SK-N-SH (cell line): ENCODE data around the gene SETD3. TPM values are rescaled to one million over a fixed set of nuclear protein-coding genes. Genes with fewer than 3 reads are reported as not detected.

ENCODE experiments used
- CTCF ChIA-PET: fragments of 300-600, 350-600 bp; formaldehyde crosslinking; extraction: SDS; loops from one replicate; lab custom pipeline; 2021; lab: Yijun Ruan, JAX
- POLR2A ChIA-PET: fragments of 350-600 bp; sonication (Branson Sonifier 250); formaldehyde crosslinking; extraction: SDS; loops from one replicate; lab custom pipeline; 2020; ENCODE audit warnings: antibody characterized with exemption, inconsistent platforms; lab: Yijun Ruan, JAX
- DNase-seq: peaks from one replicate; pipeline ENCODE4 v3.0.0; 2012
- H2AFZ ChIP-seq: fragments of 200-600 bp; sonication (generic); 2 replicates; pipeline ENCODE4 v1.8.1; 2016; ENCODE audit warnings: antibody characterized with exemption, mild to moderate bottlenecking, low read depth
- H3F3A ChIP-seq: fragments of 200-600 bp; sonication (generic); replicated peaks from 2 replicates; pipeline ENCODE3; 2016; ENCODE audit warnings: antibody characterized with exemption, mild to moderate bottlenecking; ENCODE audit not compliant: insufficient read depth
- H3K27ac ChIP-seq, 2 experiments: fragments of 200-500 bp in 1 of 2; fragments of 200-600 bp in 1 of 2; sonication (Bioruptor generic) in 1 of 2; sonication (generic), shearing (Covaris generic) in 1 of 2; 2 replicates each; pipeline versions ENCODE4 v1.5.1 to v1.6.1; 2014 to 2016; ENCODE audit warnings: low read depth in 2 of 2, inconsistent platforms in 1 of 2, low read length in 1 of 2, mild to moderate bottlenecking in 1 of 2, mixed read lengths in 1 of 2
- H3K27me3 ChIP-seq: fragments of 200-600 bp; sonication (generic), shearing (Covaris generic); 2 replicates; pipeline ENCODE4 v1.6.1; 2016; ENCODE audit warnings: mixed run types; ENCODE audit not compliant: insufficient read depth
- H3K36me3 ChIP-seq, 2 experiments: fragments of 200-500 bp in 1 of 2; fragments of 200-600 bp in 1 of 2; sonication (Bioruptor generic) in 1 of 2; sonication (generic) in 1 of 2; replicated peaks in 1 of 2; 2 replicates each; pipeline versions ENCODE3 to v1.5.1; 2014 to 2016; ENCODE audit warnings: low read length in 1 of 2, mild to moderate bottlenecking in 1 of 2; ENCODE audit not compliant: insufficient read depth in 2 of 2, control insufficient read depth in 1 of 2
- H3K4me1 ChIP-seq, 2 experiments: fragments of 200-500 bp in 1 of 2; fragments of 200-600 bp in 1 of 2; sonication (Bioruptor generic) in 1 of 2; sonication (generic), shearing (Covaris generic) in 1 of 2; 2 replicates each; pipeline versions ENCODE4 v1.5.1 to v1.6.1; 2014 to 2016; ENCODE audit warnings: low read depth in 1 of 2, low read length in 1 of 2, mixed run types in 1 of 2; ENCODE audit not compliant: insufficient read depth in 2 of 2, control insufficient read depth in 1 of 2
- H3K4me2 ChIP-seq: fragments of 200-600 bp; sonication (generic), shearing (Covaris generic); 2 replicates; pipeline ENCODE4 v1.6.1; 2017; ENCODE audit warnings: mixed run types
- H3K4me3 ChIP-seq, 2 experiments: fragments of 200-500 bp in 1 of 2; fragments of 200-600 bp in 1 of 2; sonication (Bioruptor generic) in 1 of 2; sonication (generic), shearing (Covaris generic) in 1 of 2; 2 replicates each; pipeline versions ENCODE4 v1.5.1 to v1.8.1; 2014 to 2016; ENCODE audit warnings: low read depth in 2 of 2, inconsistent platforms in 1 of 2, low read length in 1 of 2, mild to moderate bottlenecking in 1 of 2, mixed read lengths in 1 of 2, moderate library complexity in 1 of 2
- H3K79me2 ChIP-seq: fragments of 200-600 bp; sonication (generic); 2 replicates; pipeline ENCODE4 v1.8.1; 2017; ENCODE audit warnings: mild to moderate bottlenecking; ENCODE audit not compliant: insufficient read depth
- H3K9ac ChIP-seq: fragments of 200-600 bp; sonication (generic); 2 replicates; pipeline ENCODE4 v1.6.1; 2017; ENCODE audit warnings: mixed run types
- H3K9me2 ChIP-seq: fragments of 200-600 bp; sonication (generic); 2 replicates; pipeline ENCODE4 v1.6.1; 2017; ENCODE audit warnings: mixed run types
- H3K9me3 ChIP-seq: fragments of 200-600 bp; sonication (generic); 2 replicates; pipeline ENCODE4 v1.6.1; 2017; ENCODE audit warnings: mixed run types, mild to moderate bottlenecking, moderate library complexity
- H4K20me1 ChIP-seq: fragments of 200-600 bp; sonication (generic); 2 replicates; pipeline ENCODE4 v1.6.1; 2017; ENCODE audit warnings: mild to moderate bottlenecking, mixed run types; ENCODE audit not compliant: insufficient read depth
- ELF1 ChIP-seq: IDR thresholded peaks from 2 replicates; pipeline ENCODE4 v1.4.0; 2012
- EP300 ChIP-seq, 2 experiments: IDR thresholded peaks; 2 replicates each; pipeline versions ENCODE4 v1.4.0 to v1.6.1; 2012; ENCODE audit warnings: borderline replicate concordance in 1 of 2, low read depth in 1 of 2, low read length in 1 of 2
- EZH2phosphoT487 ChIP-seq: fragments of 200-600 bp; sonication (generic); IDR thresholded peaks from 2 replicates; pipeline ENCODE4 v1.6.1; 2017; ENCODE audit warnings: low read depth, mixed run types, mild to moderate bottlenecking, antibody characterized with exemption, moderate library complexity, borderline replicate concordance
- FOSL2 ChIP-seq: IDR thresholded peaks from 2 replicates; pipeline ENCODE4 v1.4.0; 2012; ENCODE audit warnings: low read depth, mild to moderate bottlenecking, moderate library complexity, borderline replicate concordance
- FOXJ3 ChIP-seq: sonication (generic); formaldehyde crosslinking; IDR thresholded peaks from 2 replicates; pipeline ENCODE4 v1.5.1; 2020; ENCODE audit warnings: mild to moderate bottlenecking, missing genetic modification reagents
- FOXM1 ChIP-seq: IDR thresholded peaks from 2 replicates; pipeline ENCODE4 v1.4.0; 2012; ENCODE audit warnings: low read depth, mild to moderate bottlenecking
- GABPA ChIP-seq: IDR thresholded peaks from 2 replicates; pipeline ENCODE4 v1.4.0; 2012; ENCODE audit warnings: low read depth, mild to moderate bottlenecking
- JUND ChIP-seq: IDR thresholded peaks from 2 replicates; pipeline ENCODE4 v1.4.0; 2012
- MAX ChIP-seq: IDR thresholded peaks from 2 replicates; pipeline ENCODE4 v1.4.0; 2012; ENCODE audit warnings: low read depth
- MXI1 ChIP-seq: IDR thresholded peaks from 2 replicates; pipeline ENCODE4 v1.6.1; 2012; ENCODE audit warnings: mild to moderate bottlenecking, low read depth, low read length, improper control_type of control experiment
- NFIC ChIP-seq: IDR thresholded peaks from 2 replicates; pipeline ENCODE4 v1.4.0; 2012; ENCODE audit warnings: borderline replicate concordance
- POLR2AphosphoS5 ChIP-seq: IDR thresholded peaks from 2 replicates; pipeline ENCODE4 v1.6.1; 2012; ENCODE audit warnings: low read depth, low read length
- RFX5 ChIP-seq: IDR thresholded peaks from 2 replicates; pipeline ENCODE4 v1.6.1; 2012; ENCODE audit warnings: mild to moderate bottlenecking, improper control_type of control experiment, low read length
- TAF1 ChIP-seq: IDR thresholded peaks from 2 replicates; pipeline ENCODE4 v1.6.1; 2012; ENCODE audit warnings: low read depth, mild to moderate bottlenecking, low read length, moderate library complexity, borderline replicate concordance
- TCF12 ChIP-seq: IDR thresholded peaks from 2 replicates; pipeline ENCODE4 v1.4.0; 2012
- TEAD4 ChIP-seq: IDR thresholded peaks from 2 replicates; pipeline ENCODE4 v1.4.0; 2012; ENCODE audit warnings: mild to moderate bottlenecking, borderline replicate concordance; ENCODE audit not compliant: insufficient read depth
- USF1 ChIP-seq: IDR thresholded peaks from 2 replicates; pipeline ENCODE4 v1.4.0; 2012; ENCODE audit warnings: low read depth, borderline replicate concordance
- YY1 ChIP-seq: IDR thresholded peaks from 2 replicates; pipeline ENCODE4 v1.4.0; 2012; ENCODE audit warnings: low read depth, mild to moderate bottlenecking
- WGBS: methylation state at CpG from one replicate; pipeline ENCODE4 v1.1.6; 2017; ENCODE audit warnings: low lambda C conversion rate; 5-methylcytosine and 5-hydroxymethylcytosine counted together
- polyA plus RNA-seq, 3 experiments: library from polyadenylated mRNA; depleted of rRNA; stranded (reverse); fragments of >200 nt; gene quantifications; 2 replicates each; pipeline ENCODE4 v1.2.3, GENCODE V29; 2012
- TF ChIP-seq, protein P1 (sequence below): IDR thresholded peaks from 2 replicates; pipeline ENCODE4 v1.4.0; 2012; ENCODE audit warnings: low read depth, borderline replicate concordance
- TF ChIP-seq, protein P2 (sequence below): fragments of 150-350 bp; IDR thresholded peaks from 2 replicates; pipeline ENCODE4 v1.6.1; 2016; ENCODE audit warnings: mild to moderate bottlenecking, low read depth, low read length

Gene SETD3
- polyA plus RNA-seq, 1 of the 3 experiments (the other 2 are of a cell fraction) = 19.1 TPM

DNA sequence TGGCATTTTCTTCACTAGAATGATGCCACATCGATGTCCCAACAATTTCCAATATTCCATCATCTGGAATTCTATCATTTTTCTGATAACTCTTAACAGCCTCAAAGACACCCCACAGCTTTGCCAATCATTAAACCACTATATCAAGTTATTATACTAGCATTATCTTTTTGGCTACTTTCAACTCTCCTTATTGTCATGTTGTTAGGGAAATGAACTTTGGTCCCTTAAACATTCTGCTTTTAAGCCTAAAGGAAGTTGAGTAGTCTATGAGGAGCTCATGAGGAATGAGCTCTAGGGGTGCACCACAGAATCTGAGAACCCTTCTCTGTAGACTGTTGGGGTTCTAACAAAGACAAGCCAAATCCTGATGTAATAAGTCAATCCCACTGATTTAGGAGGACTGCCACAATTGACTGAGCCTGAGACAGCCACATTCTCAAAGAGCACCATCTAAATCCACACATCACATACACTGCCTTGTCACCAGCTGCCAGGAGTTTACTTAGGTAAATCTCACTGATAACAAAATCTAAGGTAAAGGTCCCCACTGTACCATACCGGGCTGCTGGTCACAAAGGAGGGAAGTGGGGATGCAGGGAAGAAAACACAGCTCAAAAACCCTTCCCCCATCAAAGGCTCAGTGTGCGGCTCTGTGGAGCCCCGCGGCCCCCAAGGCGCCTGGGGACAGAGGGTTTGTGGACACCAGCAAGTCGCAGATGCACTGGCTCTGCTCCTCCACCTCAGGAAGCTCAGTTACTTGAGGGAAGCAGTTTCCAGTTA is 58.2 kb downstream of the SETD3 start:
- Histone ChIP-seq H3F3A (peaks cover 2% of the 10 kb centered on the region), H3K4me1 (no peaks in the 10 kb centered on the region; a peak in 1 of 4 replicates), H3K27ac (no peak overlapping the region), H3K4me3 (no peak overlapping the region), H4K20me1 (no peaks in the 10 kb centered on the region; the same call in 1 of the 2 replicates), H2AFZ (no peak overlapping the region), H3K9me2 (no peaks in the 10 kb centered on the region), H3K79me2 (no peaks in the 10 kb centered on the region), H3K4me2 (no peak overlapping the region), H3K9ac (no peak overlapping the region), H3K9me3 (no peaks in the 10 kb centered on the region), H3K36me3 (peaks cover 0 to 11% of the 10 kb centered on the region in 2 experiments), H3K27me3 (no peaks in the 10 kb centered on the region)
- POLR2A ChIA-PET = no interaction called here
- WGBS = 94% methylated on average over 7 of the region's 7 CpGs
- no peak for TF ChIP-seq TAF1
- TF ChIP-seq RFX5 = no peak
- TF ChIP-seq TCF12 = no peak
- TF ChIP-seq POLR2AphosphoS5 = no peak
- TF ChIP-seq FOXM1 = no peak
- no peak for TF ChIP-seq GABPA
- TF ChIP-seq MAX = no peak
- no peak for DNase-seq
- CTCF ChIA-PET = no interaction called here

- Histone ChIP-seq H2AFZ (no peak overlapping the region), H3K4me1 (no peaks in the 10 kb centered on the region; a peak in 1 of 4 replicates), H3K9ac (no peak overlapping the region), H3K79me2 (no peaks in the 10 kb centered on the region), H3K36me3 (peaks cover 0 to 8% of the 10 kb centered on the region in 2 experiments), H4K20me1 (no peaks in the 10 kb centered on the region; the same call in 1 of the 2 replicates), H3F3A (peaks cover 7% of the 10 kb centered on the region), H3K4me2 (no peak overlapping the region), H3K9me2 (no peaks in the 10 kb centered on the region), H3K4me3 (no peak overlapping the region), H3K27me3 (no peaks in the 10 kb centered on the region), H3K9me3 (no peaks in the 10 kb centered on the region), H3K27ac (no peak overlapping the region)
- DNase-seq = no peak
- CTCF ChIA-PET = no interaction called here
- POLR2A ChIA-PET = no interaction called here
- WGBS = 97% methylated on average over 6 of the region's 6 CpGs
- no peak for TF ChIP-seq USF1
- TF ChIP-seq FOXJ3 (CRISPR knock-in tag) = no peak
- TF ChIP-seq NFIC = no peak
- no peak for TF ChIP-seq TEAD4
- no peak for TF ChIP-seq FOSL2
- TF ChIP-seq JUND = no peak
- TF ChIP-seq, protein P1, sequence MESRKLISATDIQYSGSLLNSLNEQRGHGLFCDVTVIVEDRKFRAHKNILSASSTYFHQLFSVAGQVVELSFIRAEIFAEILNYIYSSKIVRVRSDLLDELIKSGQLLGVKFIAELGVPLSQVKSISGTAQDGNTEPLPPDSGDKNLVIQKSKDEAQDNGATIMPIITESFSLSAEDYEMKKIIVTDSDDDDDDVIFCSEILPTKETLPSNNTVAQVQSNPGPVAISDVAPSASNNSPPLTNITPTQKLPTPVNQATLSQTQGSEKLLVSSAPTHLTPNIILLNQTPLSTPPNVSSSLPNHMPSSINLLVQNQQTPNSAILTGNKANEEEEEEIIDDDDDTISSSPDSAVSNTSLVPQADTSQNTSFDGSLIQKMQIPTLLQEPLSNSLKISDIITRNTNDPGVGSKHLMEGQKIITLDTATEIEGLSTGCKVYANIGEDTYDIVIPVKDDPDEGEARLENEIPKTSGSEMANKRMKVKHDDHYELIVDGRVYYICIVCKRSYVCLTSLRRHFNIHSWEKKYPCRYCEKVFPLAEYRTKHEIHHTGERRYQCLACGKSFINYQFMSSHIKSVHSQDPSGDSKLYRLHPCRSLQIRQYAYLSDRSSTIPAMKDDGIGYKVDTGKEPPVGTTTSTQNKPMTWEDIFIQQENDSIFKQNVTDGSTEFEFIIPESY = no peak
- TF ChIP-seq ELF1 = no peak
- no peak for TF ChIP-seq MAX
- no peak for TF ChIP-seq EP300 (IDR thresholded peaks at IDR 0.05; ENCODE audit: borderline replicate concordance in 1 of 2, low read depth in 1 of 2, low read length in 1 of 2)
- TF ChIP-seq, protein P2, sequence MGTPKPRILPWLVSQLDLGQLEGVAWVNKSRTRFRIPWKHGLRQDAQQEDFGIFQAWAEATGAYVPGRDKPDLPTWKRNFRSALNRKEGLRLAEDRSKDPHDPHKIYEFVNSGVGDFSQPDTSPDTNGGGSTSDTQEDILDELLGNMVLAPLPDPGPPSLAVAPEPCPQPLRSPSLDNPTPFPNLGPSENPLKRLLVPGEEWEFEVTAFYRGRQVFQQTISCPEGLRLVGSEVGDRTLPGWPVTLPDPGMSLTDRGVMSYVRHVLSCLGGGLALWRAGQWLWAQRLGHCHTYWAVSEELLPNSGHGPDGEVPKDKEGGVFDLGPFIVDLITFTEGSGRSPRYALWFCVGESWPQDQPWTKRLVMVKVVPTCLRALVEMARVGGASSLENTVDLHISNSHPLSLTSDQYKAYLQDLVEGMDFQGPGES = no peak
- no peak for TF ChIP-seq RFX5
- no peak for TF ChIP-seq TAF1
- TF ChIP-seq MXI1 = no peak
- no peak for TF ChIP-seq GABPA
- TF ChIP-seq YY1 = no peak
- TF ChIP-seq EZH2phosphoT487 = no peak
These were observed 59.9 kb downstream of the SETD3 start for GRCh38 chr14:99420711-99421110.
